Subcutaneous adipose tissue (tissue), 4 donors: ENCODE results near the gene SIPA1L3. TPM values are rescaled to one million over a fixed set of nuclear protein-coding genes. Genes with fewer than 3 reads are reported as not detected.

Experiments used
- CTCF ChIP-seq: fragments of 450-650 bp; IDR thresholded peaks from one replicate; pipeline ENCODE4 v1.5.1; 2016; ENCODE audit warnings: low read depth, mild to moderate bottlenecking, control low read depth, antibody characterized with exemption, moderate library complexity
- total RNA-seq, 4 donors: library from RNA; depleted of rRNA; stranded (reverse); fragments of >200 nt; gene quantifications; one replicate each; pipeline ENCODE4 v1.1.0, GENCODE V29; 2016

Gene SIPA1L3
- total RNA-seq, 4 donors from 2014 or later: 8.2 to 15.3 (median 11.6) TPM

- TF ChIP-seq CTCF: no peak
These were observed 105.3 kb downstream of the SIPA1L3 start for GRCh38 chr19:38012290-38012689.

- no peak for TF ChIP-seq CTCF
These were observed 105.9 kb downstream of the SIPA1L3 start for GRCh38 chr19:38012944-38013343.

DNA sequence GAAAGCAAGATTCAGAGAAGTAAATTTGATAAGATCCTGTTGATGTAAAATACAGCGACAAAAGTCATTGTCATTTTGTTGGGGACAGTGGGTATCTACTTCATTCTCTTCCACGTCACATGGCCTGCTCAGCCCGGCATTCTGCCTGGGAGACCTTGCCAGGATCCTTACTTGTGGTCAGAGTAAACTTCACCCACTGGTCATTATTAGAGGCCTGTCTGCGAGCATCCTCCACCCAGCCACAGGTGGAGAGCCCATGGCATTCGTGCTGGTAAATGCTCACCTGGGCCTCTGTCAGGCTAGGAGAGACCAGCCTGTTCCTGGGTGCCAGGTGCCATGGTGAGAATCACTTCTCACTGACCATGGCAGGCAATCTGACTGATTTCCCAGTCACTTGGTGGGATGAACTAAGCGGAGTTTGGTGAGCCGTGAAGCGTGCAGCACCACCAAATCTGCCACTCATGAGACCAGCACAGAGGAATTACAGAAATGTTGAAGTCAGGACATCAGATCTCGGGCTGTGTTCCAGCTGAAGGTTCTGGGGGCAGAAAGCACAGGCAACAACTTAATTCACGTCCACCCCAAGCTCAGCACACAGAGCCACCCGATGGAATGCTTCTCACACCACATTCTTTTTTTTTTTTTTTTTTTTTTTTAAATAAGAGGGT is 107.0 kb downstream of the SIPA1L3 start:
- no peak for TF ChIP-seq CTCF

DNA sequence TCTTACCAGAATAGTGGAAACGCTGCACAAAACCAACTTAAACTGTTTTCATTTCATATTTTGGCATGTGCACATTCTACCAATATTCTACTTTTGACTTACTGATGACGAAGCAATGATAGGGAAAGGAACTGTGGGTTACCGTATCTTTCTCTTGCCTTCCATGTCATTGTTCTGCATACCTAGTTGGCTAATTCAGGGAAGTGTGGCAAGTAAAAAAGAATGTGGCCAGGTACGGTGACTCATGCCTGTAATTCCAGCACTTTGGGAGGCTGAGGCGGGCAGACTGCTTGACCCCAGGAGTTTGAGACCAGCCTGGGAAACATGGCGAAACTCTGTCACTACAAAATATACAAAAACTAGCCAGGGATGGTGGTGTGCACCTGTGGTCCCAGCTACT is 108.2 kb downstream of the SIPA1L3 start:
- no peak for TF ChIP-seq CTCF

- TF ChIP-seq CTCF: no peak
These were observed 108.8 kb downstream of the SIPA1L3 start for GRCh38 chr19:38015761-38016160.

- TF ChIP-seq CTCF: no peak
These were observed 110.6 kb downstream of the SIPA1L3 start for GRCh38 chr19:38017401-38018151.

DNA sequence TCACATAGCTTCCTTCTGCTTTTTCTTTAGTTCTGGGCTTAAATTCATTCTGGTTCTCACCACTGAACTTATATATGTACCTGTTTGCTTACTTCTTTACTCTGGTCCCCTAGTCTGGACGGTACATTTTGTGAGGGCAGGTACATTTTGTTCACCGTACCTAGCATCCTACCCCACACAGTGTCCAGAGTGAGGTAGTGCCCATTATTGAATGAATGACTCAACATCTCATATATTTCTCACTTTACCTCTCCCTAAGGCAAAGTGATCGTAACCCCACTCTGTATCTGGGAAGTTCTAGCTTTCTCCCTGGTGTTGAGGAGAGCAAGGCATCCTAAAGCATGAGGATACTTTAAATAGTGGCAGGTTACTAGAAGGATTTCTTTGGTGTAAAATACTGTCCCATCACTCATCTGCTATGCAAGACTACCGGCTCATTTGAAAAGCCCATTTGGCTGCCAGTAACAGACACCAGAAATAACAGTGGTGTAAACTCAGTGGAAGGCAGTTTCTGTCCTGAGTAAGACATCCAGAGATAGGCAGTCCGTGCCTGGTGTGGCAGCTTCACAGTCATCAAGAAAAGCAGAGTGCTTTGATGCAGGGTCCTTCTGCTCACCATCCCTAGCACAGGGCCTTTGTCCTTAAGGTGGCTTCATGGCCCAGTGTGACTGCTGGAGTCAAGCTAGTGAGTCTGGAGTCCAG is 111.8 kb downstream of the SIPA1L3 start:
- no peak for TF ChIP-seq CTCF
